GM19372 (cell line): ENCODE results near the gene NAA20.

Experiments used
- ATAC-seq: cut with Tn5 transposase; IDR thresholded peaks from one replicate; pipeline ENCODE4 v1.9.1; 2021; ENCODE audit warnings: mild to moderate bottlenecking, low read depth, moderate library complexity; ENCODE audit not compliant: unreplicated experiment

The NAA20 gene, protein sequence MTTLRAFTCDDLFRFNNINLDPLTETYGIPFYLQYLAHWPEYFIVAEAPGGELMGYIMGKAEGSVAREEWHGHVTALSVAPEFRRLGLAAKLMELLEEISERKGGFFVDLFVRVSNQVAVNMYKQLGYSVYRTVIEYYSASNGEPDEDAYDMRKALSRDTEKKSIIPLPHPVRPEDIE

DNA sequence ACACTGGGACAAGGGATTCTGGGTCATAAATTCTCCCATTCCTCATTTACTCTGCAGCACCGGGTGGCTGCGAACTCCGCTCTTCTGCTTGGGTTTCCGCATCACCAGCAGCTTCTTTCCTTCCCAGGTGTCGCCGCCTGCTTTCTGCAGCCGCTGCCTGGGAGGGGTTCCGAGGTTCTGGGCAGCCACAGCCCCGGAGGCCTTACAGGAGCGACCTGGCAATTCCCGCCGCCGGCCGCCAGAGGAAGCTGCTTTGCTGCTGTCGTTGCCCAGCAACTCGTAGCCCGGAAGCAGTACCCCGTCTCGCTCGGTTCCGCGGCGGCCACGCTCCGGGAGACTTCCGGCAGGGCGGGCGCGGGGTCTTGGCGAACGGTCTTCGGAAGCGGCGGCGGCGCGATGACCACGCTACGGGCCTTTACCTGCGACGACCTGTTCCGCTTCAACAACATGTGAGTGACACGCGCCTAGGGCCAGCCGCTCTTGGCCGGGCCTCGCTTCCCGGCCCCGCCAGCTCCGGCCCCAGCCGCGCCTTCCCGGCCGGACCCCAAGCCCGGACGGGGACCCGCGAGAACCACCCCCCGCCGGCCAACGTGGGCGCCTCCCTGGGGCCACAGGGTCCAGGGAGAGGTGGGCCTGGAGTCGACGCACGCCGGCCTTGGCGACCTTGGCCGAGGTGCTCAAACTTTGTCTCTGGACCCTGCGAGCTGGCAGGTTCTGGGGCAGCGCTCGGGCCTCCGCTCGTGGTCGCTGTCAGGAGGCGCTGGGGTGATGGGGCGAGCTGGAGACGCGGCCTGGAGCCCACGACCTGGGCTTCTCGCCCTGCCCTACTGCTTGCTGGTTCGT lies at the start of gene NAA20:
TSS of gene NAA20 (plus strand) at position 362 of the 843 bp plus-strand sequence. CDS start at position 397, 35 bp downstream.
- ATAC-seq: peak; percentile 98

DNA sequence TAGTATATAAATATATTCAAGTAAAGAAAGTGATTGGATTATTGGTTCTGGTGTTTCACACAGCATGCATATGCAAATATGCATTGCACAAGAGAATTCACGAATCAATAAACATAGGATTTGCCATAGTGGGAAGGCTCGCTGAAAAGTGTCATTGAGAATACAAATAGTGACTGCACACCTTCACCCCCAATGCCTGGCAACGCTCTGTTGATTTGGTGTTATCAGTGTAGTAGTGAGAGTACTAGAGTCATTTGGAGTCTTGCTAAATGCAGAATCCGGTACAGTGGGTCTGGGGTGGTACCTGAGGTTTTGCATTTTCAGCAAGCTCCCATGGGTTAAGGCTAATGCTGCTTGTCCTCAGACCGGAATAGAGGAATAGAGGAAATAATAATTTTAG lies 49.7 kb upstream of the NAA20 start:
- ATAC-seq: no peak

DNA sequence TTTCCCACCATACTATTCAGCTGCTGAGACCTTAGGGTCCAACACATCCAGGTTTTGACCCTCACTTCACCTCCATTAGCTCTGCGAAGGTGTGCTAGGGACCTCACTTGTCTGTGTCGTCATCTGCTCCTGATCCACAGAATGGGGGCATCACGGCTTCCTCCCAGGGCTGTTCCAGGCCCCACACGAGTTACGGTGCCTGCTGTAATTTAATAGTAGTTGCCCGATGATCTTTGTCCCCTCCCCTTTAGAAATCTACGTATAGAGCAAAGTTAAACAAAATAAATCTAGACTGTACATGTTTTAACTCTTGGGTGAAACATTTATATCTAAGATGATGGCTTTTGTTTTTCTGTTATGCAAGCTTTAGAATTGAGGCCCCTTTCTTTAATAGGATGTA lies 49.1 kb upstream of the NAA20 start:
- ATAC-seq: no peak

DNA sequence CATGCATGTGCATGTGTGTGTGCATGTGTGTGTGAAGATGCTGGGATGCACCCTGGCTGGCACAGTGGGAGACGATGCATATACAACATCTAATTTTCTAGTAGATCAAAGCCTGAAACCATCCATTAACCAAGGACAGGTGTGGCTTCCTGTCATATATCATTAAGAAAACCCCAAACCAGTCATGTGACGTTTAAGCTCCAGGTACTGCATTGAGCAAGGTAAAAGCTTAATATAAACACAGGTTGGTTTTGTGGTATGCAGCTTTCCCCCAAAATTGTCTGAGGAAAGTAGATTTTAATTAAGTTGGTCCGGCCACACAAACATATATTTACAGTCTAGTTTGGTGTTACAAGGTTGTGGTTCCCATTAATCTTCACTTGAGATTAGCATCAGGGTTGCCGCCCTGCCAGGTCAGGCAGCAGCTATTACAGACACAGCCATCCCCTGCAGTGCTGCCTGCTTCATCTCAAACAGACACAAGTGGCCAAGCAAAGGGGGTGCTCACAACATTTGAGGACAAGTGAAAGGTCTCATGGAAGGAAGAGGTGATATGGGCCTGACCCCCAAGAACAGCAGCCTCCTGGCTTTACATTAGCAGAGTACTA lies 48.6 kb upstream of the NAA20 start:
- ATAC-seq: no peak

DNA sequence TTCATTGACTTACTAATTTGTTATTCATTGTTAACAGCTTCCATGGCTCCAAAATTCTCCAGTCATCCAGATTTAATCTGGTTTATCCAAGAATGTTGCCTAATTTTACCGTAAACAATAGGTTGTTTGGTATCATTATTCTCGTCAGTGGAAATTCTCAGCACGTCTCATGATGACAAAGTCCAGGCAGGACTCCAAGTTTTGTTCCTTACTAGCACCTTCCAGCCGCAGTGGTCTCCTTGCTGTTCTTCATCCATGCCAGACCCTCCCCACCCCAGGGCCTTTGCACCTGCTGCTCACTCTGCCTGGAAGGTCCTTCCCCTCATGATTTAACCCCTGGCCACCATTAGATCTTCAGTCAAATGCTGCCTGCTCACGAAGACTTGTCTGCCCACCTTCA lies 48.1 kb upstream of the NAA20 start:
- no peak for ATAC-seq

DNA sequence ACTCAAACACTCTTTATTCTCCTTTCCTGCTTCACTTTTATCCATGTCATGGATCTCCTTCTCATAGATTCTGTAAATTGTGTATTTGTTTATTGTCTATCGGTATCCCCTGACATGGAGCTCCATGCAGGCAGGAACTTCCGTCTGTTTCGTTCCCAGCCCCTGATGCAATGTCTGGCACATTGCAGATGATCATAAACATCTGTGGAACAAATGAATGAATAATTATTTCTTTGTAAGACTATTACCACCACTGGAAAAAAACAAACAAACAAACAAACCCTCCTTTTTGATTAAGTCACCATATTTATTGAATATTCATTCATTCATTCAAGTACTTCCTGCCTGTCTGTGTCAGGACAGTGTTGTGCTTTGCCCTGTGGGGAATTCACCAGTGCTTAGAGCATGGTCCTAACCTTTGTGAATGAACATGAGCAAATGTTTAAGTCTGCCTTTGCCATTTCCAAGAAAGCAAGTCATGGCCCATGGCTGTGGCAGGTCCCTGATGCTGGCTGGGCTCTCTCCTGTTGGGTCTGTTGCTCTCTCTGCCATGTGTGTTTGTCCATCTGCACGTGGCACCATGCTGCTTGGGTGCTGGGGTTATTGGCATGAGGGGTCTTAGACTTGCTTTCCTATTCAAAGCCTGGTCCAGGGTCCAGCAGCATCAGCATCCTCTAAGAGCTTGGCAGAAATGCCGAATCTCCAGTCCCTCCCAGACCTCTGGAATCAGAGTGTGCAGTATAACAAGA lies 47.5 kb upstream of the NAA20 start:
- no peak for ATAC-seq

DNA sequence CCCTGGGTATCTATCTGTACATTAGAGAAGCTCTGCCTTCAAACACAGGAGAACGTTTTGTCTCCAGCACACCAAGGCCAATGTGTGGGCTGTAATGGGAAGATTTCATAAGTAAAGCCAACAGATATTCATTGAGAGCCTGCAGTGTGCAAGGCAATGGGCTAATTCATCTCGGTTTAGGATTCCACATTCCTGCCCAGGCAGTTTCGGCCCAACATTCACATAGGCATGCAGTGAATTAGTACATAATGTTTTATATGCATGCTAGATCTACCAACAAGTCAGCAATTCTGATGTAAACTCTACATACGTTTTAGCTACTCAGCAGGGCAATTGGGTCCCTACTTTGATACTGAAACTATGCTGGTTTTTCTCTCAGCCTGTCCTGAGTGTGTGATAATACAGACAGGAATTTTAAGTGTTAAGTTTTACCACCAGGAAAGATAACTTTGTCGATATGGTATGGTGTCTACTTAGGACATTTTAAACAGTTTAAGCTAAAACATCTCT lies 46.9 kb upstream of the NAA20 start:
- ATAC-seq: no peak

DNA sequence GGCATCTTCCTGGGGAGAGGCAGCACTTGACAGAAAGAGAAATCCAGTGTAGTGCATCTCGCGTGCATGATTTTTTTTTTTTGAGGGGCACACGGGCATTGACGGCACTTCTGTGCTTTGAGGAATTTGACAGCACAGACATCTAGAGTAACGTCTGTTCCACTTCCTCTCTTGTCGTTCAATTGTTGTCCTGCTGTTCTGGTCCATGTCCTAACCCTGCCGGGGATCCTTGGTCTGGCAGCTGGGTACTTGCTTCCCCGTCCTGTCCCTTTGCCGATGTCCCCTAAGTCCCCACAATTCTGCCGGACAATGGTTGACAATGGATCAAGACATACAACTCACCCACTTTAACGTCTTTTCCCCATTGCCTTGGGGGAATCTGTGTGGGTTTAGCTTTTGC lies 46.0 kb upstream of the NAA20 start:
- no peak for ATAC-seq

DNA sequence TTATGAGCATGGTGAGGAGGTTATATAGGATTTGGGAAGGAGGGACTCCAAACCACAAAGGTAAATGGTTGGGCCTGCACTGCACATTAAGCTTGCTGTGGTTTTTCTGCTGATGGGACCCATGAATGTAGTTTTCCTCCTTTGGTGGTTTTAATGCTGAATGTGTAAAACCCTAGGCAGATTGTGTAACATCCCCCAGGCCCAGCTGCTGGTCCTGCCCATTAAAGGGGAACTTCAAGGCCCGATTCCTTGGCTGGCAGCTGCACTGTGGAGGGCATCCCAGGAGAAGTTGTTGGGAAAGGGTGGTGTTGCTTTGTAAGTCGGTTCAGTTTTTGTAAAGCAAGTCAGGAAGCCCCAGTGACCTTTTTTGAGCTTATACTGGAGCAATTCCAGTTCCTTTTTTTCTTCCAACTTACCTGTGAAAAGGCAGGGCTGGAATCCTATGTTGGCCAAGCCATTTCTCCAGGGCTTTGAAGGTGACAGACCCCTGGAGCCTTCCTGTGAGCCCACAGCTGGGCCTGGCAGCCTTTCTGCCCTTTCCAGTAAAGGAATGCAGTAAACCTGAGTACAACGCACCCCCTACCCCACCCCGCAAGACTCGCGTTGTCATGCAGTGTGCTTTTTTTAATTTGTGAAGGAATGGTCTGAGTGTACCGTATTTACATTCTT lies 43.1 kb upstream of the NAA20 start:
- no peak for ATAC-seq

DNA sequence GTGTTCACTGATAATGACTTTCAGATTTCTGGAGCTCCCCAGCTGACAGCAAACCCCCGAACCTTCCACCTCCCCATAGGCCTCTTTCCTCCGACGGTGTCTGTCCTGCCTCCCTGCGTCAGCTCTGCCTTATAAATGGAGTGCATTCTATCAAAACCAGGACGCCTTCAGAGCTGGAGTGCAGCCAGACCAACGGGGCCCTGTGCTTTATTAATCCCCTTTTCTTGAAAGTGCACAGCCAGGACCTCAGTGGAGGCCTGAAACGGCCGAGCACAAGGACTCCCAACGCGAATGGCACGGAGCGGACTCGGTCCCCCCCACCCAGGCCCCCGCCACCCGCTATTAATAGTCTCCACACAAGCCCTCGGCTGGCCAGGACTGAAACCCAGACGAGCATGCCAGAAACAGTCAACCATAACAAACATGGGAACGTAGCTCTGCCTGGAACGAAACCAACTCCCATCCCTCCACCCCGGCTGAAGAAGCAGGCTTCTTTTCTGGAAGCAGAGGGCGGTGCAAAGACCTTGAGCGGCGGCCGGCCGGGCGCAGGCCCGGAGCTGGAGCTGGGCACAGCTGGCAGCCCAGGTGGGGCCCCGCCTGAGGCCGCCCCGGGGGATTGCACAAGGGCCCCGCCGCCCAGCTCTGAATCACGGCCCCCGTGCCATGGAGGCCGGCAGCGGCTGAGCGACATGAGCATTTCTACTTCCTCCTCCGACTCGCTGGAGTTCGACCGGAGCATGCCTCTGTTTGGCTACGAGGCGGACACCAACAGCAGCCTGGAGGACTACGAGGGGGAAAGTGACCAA lies 42.3 kb upstream of the NAA20 start:
- no peak for ATAC-seq

DNA sequence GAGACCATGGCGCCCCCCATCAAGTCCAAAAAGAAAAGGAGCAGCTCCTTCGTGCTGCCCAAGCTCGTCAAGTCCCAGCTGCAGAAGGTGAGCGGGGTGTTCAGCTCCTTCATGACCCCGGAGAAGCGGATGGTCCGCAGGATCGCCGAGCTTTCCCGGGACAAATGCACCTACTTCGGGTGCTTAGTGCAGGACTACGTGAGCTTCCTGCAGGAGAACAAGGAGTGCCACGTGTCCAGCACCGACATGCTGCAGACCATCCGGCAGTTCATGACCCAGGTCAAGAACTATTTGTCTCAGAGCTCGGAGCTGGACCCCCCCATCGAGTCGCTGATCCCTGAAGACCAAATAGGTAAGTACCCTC lies 41.7 kb upstream of the NAA20 start:
- ATAC-seq: no peak

DNA sequence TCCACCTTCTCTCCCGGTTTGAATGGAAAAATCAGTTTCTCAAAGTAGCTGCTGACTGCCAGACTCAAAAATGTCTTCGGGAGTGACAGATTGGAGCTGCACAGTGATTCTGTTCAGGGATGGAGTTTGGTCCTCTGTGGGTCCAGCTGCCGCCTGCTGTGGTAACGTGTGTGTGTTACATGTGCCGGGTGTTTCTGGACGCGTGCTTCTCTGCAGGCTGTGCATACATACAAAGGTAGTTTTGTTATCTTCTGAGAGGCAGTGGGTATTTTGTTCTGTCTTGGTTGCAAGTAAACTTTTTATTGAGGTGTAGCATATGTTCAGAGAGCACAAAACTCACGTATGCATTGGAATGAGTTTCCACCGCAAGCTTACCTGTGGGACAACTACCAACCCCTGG lies 41.3 kb upstream of the NAA20 start:
- no peak for ATAC-seq

DNA sequence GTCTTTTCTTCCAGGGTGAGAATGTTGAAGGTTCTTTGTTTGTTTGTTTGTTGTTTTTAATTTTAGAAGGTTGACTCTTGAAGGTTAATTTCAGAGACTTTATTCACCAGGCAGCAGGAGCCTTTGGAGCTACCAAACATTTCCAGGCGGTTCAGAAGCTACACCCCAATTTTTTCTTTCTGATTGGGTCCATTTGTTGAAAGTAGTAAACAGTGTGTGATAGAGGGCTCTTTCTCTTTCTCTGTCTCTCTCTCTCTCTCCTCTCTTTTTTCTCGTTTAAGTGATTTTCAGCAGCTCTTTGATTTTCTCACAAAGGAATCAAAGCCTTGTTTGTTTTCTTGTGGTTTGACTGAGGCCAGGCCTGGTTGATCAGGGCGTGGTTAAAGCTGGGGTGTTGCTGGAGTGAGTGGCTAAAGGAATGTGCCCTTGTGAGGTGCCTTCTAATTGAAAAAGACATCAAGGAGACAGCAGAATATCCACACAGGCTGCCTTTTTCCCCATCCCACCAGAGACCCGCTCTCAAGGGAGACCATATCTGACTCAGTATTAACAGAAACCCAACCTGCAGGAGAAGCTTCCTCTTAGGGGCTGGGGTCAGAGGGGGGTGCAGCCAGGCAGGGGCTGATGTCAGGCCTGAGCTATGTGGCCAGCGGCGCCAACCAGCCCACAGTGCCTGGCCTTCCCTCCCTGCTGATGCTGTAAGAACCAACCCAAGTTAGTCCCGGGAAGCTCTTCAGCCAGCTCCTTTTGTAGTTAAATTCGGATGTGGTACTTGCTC lies 40.4 kb upstream of the NAA20 start:
- no peak for ATAC-seq

DNA sequence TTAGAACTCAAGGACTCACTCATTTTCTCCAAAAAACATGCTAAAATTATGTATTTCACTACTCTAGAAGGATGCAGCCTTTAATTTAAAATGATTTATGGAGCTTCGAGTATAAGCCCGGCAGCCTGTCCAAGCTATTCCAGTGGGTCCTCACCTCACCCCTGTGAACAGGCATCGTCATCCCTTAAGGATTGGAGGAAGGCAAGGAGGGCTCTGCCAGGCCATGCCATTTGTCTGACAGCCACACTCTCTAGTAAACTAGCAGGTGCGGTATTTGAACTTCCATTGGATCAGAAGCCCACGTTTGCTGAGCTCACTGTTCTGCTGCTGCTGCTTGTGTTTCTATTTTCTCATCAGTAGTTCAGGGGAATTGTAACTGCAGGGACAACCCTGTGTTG lies 39.8 kb upstream of the NAA20 start:
- ATAC-seq: no peak

DNA sequence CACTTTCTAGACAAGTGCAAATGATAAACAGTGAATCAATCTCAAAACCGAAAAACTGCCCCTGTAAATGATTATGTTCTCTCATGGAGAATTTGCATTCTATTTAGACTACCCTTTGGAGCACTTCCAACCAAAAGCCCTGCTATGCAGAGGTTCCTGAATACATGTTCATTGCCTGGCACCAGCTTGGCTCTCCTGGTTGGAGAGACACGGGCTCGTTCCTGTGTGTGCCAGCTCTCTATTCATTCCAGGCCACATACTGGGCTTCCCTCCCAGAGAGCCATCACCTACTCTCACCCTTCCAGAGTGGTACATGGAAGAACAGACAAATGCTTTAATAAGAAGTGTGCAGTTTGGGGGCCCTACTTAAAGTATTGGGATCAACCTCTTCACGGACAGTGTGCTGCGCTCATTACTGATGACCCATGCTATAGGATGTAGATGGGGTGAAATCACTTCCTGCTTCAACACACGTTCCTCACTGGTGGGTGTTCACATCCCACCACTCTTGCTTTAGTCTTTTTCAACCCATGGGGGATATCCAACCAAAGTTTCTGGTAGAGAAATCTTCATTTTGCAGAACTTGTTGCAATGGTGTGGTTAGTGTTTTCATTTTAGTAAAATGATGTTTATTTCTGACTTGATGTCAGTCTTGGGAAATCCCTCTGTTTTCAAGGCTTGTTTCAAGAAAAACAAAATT lies 38.5 kb upstream of the NAA20 start:
- no peak for ATAC-seq

DNA sequence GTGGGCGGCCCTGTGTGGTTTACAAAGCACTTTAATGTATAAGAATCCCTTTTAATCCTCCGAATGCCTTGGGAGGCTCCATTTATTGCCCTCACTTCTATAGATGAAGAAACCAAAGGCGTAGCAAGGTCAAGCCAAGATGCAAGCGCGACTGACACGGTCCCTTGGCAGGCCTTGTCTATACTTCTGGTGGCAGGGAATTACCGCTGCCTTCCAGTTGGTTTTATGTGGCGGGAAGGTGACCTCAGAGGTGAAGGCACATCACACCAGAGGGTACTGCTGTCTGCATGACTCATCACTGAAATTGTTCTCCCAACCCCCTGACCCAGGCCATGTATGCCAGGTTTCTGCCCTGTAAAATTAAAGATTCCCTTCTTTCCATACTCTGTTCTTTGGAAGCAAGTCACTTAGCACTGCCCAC lies 36.1 kb upstream of the NAA20 start:
- ATAC-seq: no peak

DNA sequence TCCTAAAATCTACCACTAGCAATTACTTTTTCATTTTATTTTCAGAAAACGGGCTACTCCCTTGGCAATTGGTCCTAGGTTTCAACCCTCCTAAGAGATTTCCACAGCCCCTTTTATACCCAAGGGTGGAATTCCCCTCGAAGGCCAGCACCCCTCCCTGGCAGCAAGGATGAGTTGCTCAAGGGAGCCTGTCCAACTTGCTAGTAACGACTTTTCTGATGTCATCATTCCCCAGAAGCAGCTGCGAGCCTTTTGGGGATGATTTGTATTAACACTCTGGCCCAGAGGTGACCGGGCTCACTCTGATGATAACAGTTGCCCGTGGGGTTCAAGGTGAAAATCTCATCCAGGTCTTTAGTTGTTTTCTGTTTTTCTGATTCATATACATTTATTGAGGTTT lies 30.7 kb upstream of the NAA20 start:
- no peak for ATAC-seq

DNA sequence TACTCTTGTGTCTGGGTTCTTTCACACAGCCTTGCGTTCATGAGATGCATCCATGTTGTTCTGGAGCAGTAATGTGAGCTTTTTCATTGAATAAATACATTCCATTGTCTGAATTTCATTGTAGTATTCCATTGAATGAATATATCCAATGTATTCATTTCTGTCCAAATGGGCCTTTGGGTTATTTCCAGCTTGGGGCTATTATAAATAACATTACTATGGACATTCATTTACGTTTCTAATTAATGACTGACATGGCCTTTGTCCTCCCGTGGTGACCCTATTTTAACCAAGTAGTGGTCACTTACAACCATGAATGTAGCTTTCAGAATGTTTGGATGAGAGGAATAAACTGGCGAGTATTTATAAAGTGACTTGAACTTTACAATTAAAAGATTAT lies 30.1 kb upstream of the NAA20 start:
- ATAC-seq: no peak
